ENCODE measurements around the gene GNG7. TPM values are rescaled to one million over a fixed set of nuclear protein-coding genes. Genes with fewer than 3 reads are reported as not detected.

The GNG7 gene
- total RNA-seq, 1 experiment from 2014 or later, result 7.7 TPM

- H3K9me3 Mint-ChIP-seq, result peaks cover 0 to 2% of the 10 kb centered on the region in 2 experiments; a peak in 2 of 5 replicates
- no peak overlapping the region for H3K4me3 Mint-ChIP-seq
- DNase-seq, result no peak
- Histone ChIP-seq H3K9ac (ENCODE audit: extremely low read depth, insufficient read length, low read length) (no peak overlapping the region), H2BK12ac (ENCODE audit: insufficient read length, low read depth, low read length) (no peak overlapping the region), H3K4ac (ENCODE audit: low read depth, low read length) (no peak overlapping the region), H3K27me3 (ENCODE audit: insufficient read depth, low read length) (no peaks in the 10 kb centered on the region), H2BK20ac (ENCODE audit: low read depth, low read length, poor library complexity, severe bottlenecking) (no peak overlapping the region), H3K4me2 (ENCODE audit: insufficient read depth, insufficient read length, low read length) (no peak overlapping the region), H3K9me3 (ENCODE audit: control insufficient read depth, low read depth, low read length) (no peaks in the 10 kb centered on the region), H2BK5ac (ENCODE audit: insufficient read length, low read length) (no peak overlapping the region), H3K18ac (ENCODE audit: insufficient read length, low read depth, low read length) (no peak overlapping the region), H2AFZ (ENCODE audit: low read length) (no peak overlapping the region), H4K20me1 (ENCODE audit: control insufficient read depth, insufficient read depth, insufficient read length) (no peaks in the 10 kb centered on the region), H3K27ac (ENCODE audit: insufficient read length, low read depth, low read length) (no peak overlapping the region), H2BK120ac (ENCODE audit: low read depth, low read length, poor library complexity, severe bottlenecking) (no peak overlapping the region), H3K79me2 (ENCODE audit: insufficient read depth, low read length) (no peaks in the 10 kb centered on the region), H4K91ac (ENCODE audit: insufficient read length, low read depth, low read length) (no peak overlapping the region), H3T11ph (ENCODE audit: low read length) (no peak overlapping the region), H3K23me2 (ENCODE audit: insufficient read length, low read depth, low read length, poor library complexity, severe bottlenecking) (no peaks in the 10 kb centered on the region), H4K5ac (ENCODE audit: insufficient read length, low read depth, low read length) (no peak overlapping the region), H2AK5ac (ENCODE audit: insufficient read length, low read length) (no peak overlapping the region), H3K79me1 (ENCODE audit: insufficient read depth, low read depth, low read length, poor library complexity, severe bottlenecking) (no peaks in the 10 kb centered on the region), H3K14ac (ENCODE audit: insufficient read depth, low read length) (no peak overlapping the region), H3K4me1 (ENCODE audit: insufficient read depth, low read length) (peaks cover 4% of the 10 kb centered on the region; the same call in 1 of the 2 replicates), H2BK15ac (ENCODE audit: low read depth, low read length) (no peak overlapping the region), H3K56ac (ENCODE audit: insufficient read length, low read depth, low read length) (no peak overlapping the region), H3K23ac (ENCODE audit: insufficient read length, low read depth, low read length) (no peak overlapping the region), H4K8ac (replicated peaks; ENCODE audit: insufficient read length, low read depth, low read length) (no peak overlapping the region)
- TF ChIP-seq, protein P1, sequence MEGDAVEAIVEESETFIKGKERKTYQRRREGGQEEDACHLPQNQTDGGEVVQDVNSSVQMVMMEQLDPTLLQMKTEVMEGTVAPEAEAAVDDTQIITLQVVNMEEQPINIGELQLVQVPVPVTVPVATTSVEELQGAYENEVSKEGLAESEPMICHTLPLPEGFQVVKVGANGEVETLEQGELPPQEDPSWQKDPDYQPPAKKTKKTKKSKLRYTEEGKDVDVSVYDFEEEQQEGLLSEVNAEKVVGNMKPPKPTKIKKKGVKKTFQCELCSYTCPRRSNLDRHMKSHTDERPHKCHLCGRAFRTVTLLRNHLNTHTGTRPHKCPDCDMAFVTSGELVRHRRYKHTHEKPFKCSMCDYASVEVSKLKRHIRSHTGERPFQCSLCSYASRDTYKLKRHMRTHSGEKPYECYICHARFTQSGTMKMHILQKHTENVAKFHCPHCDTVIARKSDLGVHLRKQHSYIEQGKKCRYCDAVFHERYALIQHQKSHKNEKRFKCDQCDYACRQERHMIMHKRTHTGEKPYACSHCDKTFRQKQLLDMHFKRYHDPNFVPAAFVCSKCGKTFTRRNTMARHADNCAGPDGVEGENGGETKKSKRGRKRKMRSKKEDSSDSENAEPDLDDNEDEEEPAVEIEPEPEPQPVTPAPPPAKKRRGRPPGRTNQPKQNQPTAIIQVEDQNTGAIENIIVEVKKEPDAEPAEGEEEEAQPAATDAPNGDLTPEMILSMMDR (conservative IDR thresholded peaks at IDR 0.05), result no peak
- H3K36me3 Mint-ChIP-seq (ENCODE audit: insufficient read depth in 1 of 3, low read depth in 3 of 3), result peaks cover 0 to 5% (median 5%) of the 10 kb centered on the region in 3 experiments; a peak in 5 of 7 replicates
- peaks cover 34% of the 10 kb centered on the region for H3K27me3 Mint-ChIP-seq (ENCODE audit: low read depth)
- H3K27ac Mint-ChIP-seq, result no peak overlapping the region
- H3K4me1 Mint-ChIP-seq, result peaks cover 12 to 18% of the 10 kb centered on the region in 2 experiments
- WGBS (ENCODE audit: extremely low coverage, insufficient read length, low lambda C conversion rate), result no CpG with 5 or more reads among the region's 8 CpGs
Observed at GRCh38 chr19:2678044-2678671, 24.3 kb downstream of the GNG7 start.
